Activated naive CD8-positive, alpha-beta T cell treated with anti-CD3 and anti-CD28 coated beads for 36 hours (primary cell): ENCODE results near the gene ARPP19. TPM values are rescaled to one million over a fixed set of nuclear protein-coding genes. Genes with fewer than 3 reads are reported as not detected.

ENCODE experiments used
- DNase-seq: peaks from one replicate; pipeline ENCODE4 v3.0.0; 2021
- H3K27ac Mint-ChIP-seq: one replicate; pipeline ENCODE4 v1.8.0; 2022; ENCODE audit warnings: mild to moderate bottlenecking, moderate library complexity, mixed read lengths
- H3K27me3 Mint-ChIP-seq: one replicate; pipeline ENCODE4 v1.8.0; 2022; ENCODE audit warnings: mild to moderate bottlenecking, mixed read lengths
- H3K36me3 Mint-ChIP-seq: one replicate; pipeline ENCODE4 v1.8.0; 2021; ENCODE audit warnings: mild to moderate bottlenecking, mixed read lengths
- H3K4me1 Mint-ChIP-seq: one replicate; pipeline ENCODE4 v1.8.0; 2021; ENCODE audit warnings: mixed read lengths
- H3K4me3 Mint-ChIP-seq: one replicate; pipeline ENCODE4 v1.8.0; 2022; ENCODE audit warnings: mild to moderate bottlenecking, moderate library complexity, mixed read lengths
- H3K9me3 Mint-ChIP-seq: one replicate; pipeline ENCODE4 v1.8.0; 2022; ENCODE audit warnings: mixed read lengths
- total RNA-seq, 2 experiments: library from RNA; stranded (reverse); gene quantifications; one replicate each; pipeline ENCODE4 v1.2.3, GENCODE V29; 2021

Gene ARPP19
- total RNA-seq, 2 experiments from 2014 or later = 186 to 190 TPM

DNA sequence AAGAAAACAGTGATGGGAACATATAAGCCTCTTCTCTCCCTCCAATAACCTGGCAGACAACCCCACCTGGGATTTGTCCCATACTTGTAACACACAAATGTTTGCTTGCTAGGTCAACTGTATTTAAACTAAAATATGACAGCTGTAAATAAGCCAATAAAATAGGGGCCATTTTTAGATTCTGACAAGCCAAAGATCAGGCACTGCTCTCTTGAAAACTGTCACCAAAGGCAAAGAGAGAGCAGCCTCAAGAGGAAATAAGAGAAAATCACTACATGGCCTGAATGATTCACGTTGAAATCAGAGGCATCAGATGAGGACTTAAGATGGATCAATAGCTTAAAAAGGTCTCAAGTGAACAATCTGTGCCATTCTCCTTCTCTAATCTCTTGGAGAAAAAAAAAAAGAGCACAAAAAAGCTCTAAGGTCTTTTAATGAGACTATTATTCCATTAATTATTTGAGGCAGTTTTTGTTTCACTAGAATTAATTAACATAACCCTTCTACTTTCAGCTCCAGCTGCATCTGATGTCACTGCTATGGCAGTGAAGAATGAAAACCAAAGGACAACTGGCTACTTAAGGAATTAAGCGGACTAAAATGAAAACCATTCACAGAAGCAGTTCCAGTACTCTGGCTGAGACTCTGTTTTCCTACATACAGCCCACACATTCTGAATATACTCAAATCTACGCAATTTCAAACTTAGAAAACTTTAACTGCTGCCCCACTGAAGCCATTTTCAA is 59.2 kb downstream of the ARPP19 start:
- Mint-ChIP-seq H3K27me3 (no peaks in the 10 kb centered on the region), H3K36me3 (no peaks in the 10 kb centered on the region), H3K4me1 (peaks cover 14% of the 10 kb centered on the region), H3K4me3 (no peak overlapping the region), H3K27ac (no peak overlapping the region), H3K9me3 (no peaks in the 10 kb centered on the region)
- no peak for DNase-seq

GRCh38 chr15:52506549-52506948 is 62.3 kb downstream of the ARPP19 start:
- Mint-ChIP-seq H3K27ac (no peak overlapping the region), H3K27me3 (no peaks in the 10 kb centered on the region), H3K36me3 (no peaks in the 10 kb centered on the region), H3K9me3 (no peaks in the 10 kb centered on the region), H3K4me3 (no peak overlapping the region), H3K4me1 (peaks cover 24% of the 10 kb centered on the region)
- no peak for DNase-seq

DNA sequence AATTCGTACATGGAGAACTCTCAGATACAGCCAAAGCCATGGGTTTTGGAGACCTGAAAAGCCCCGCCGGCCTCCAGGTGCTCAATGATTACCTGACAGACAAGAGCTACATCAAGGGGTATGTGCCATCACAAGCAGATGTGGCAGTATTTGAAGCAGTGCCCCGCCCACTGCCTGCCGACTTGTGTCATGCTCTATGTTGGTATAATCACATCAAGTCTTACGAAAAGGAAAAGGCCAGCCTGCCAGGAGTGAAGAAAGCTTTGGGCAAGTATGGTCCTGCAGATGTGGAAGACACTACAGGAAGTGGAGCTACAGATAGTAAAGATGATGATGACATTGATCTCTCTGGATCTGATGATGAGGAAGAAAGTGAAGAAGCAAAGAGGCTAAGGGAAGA is 63.7 kb downstream of the ARPP19 start:
- H3K27me3 Mint-ChIP-seq = no peaks in the 10 kb centered on the region
- no peaks in the 10 kb centered on the region for H3K36me3 Mint-ChIP-seq
- H3K4me3 Mint-ChIP-seq = no peak overlapping the region
- no peak overlapping the region for H3K27ac Mint-ChIP-seq
- H3K9me3 Mint-ChIP-seq = no peaks in the 10 kb centered on the region
- DNase-seq = no peak
- H3K4me1 Mint-ChIP-seq = peaks cover 21% of the 10 kb centered on the region

DNA sequence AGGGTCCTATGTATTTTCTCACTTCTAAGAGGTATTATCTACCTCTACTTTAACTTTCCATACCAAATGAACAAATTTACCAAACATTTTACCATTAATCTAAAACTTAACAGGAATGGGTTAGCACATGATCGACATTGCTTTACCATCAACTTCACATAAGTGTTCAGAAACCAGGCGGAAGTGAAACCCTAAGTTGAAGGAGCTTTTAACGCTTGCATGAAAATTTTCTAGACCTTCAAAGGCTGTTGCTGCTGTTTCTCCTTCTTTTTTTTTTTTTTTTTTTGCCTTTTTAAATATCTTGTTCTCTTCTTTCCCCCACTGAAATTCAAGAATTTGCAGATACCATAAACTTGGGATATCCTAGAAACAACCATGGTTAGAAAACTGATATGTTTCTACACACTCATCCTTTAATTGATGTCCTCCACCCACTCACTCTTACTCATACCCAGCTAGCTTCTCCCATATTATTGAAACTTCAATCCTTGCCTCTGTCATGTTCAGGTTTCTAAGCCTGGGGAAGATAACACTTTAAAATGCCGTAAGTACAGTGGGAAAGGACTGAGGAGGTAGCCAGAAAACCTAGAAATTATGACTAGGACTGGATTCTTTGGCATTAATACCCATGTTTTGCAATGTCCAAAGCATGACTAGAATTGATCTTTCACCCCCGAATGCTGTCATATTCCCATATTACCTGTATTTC is 64.9 kb downstream of the ARPP19 start:
- Mint-ChIP-seq H3K27me3 (no peaks in the 10 kb centered on the region), H3K4me3 (peak overlapping the region; percentile 40), H3K27ac (peak overlapping the region; percentile 34), H3K4me1 (peaks cover 15% of the 10 kb centered on the region), H3K36me3 (no peaks in the 10 kb centered on the region), H3K9me3 (no peaks in the 10 kb centered on the region)
- DNase-seq = no peak

DNA sequence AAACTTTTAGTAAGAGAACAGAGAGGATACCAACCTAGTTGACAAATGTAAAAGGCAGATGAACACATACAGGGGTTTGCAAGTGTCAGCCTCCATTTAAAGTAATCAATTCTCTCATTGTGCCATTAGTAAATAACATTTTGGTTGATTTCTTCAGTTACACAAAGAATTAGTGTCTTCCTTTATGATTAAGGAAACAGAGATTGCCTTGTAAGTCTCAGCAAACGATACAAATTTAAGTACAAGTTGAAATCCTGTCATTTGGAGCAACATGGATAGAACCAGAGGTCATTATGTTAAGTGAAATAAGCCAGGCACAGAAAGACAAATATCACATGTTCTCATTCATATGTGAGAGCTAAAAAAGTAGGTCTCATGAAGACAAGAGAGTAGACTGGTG is 66.2 kb downstream of the ARPP19 start:
- H3K27me3 Mint-ChIP-seq = no peaks in the 10 kb centered on the region
- no peaks in the 10 kb centered on the region for H3K9me3 Mint-ChIP-seq
- no peaks in the 10 kb centered on the region for H3K36me3 Mint-ChIP-seq
- H3K4me1 Mint-ChIP-seq = peaks cover 15% of the 10 kb centered on the region
- no peak overlapping the region for H3K27ac Mint-ChIP-seq
- DNase-seq = no peak
- no peak overlapping the region for H3K4me3 Mint-ChIP-seq

- Mint-ChIP-seq H3K4me1 (peaks cover 20% of the 10 kb centered on the region), H3K27ac (no peak overlapping the region), H3K4me3 (no peak overlapping the region), H3K27me3 (no peaks in the 10 kb centered on the region), H3K36me3 (no peaks in the 10 kb centered on the region), H3K9me3 (no peaks in the 10 kb centered on the region)
- DNase-seq = no peak
Observed at GRCh38 chr15:52499506-52499905, 69.3 kb downstream of the ARPP19 start.

- DNase-seq = no peak
- Mint-ChIP-seq H3K27ac (no peak overlapping the region), H3K9me3 (no peaks in the 10 kb centered on the region), H3K4me3 (no peak overlapping the region), H3K27me3 (no peaks in the 10 kb centered on the region), H3K36me3 (no peaks in the 10 kb centered on the region), H3K4me1 (peaks cover 12% of the 10 kb centered on the region)
Observed at GRCh38 chr15:52498706-52499105, 70.1 kb downstream of the ARPP19 start.

Other genes with a start within 250 kb of the ARPP19 start
- gene MYO5A, start 40.1 kb downstream of the ARPP19 start, total RNA-seq = 10 to 100 TPM; 15.8 to 18.1 TPM
- 1 to 10 TPM; 9.7 to 9.8 TPM for gene ATOSA, start 110.4 kb upstream of the ARPP19 start, total RNA-seq
- not detected for gene ONECUT1, start 221.3 kb upstream of the ARPP19 start, total RNA-seq